Stimulated activated CD8-positive, alpha-beta memory T cell treated with anti-CD3 and anti-CD28 coated beads, Interleukin-15, amount 100 ng/mL, for 24 hours (primary cell): Measurements from ENCODE around the gene MXI1.
A peak's percentile ranks its signal among the peaks of the same experiment; 100 is the strongest.
"Not testable (repeated sequence)": the region's sequence is repeated elsewhere in the genome, so short reads cannot be mapped to it uniquely, and the experiment has no call there.

Experiments
- DNase-seq: peaks from one replicate; pipeline ENCODE4 v3.0.0-alpha.2; 2020; ENCODE audit warnings: low read depth

The MXI1 gene

DNA sequence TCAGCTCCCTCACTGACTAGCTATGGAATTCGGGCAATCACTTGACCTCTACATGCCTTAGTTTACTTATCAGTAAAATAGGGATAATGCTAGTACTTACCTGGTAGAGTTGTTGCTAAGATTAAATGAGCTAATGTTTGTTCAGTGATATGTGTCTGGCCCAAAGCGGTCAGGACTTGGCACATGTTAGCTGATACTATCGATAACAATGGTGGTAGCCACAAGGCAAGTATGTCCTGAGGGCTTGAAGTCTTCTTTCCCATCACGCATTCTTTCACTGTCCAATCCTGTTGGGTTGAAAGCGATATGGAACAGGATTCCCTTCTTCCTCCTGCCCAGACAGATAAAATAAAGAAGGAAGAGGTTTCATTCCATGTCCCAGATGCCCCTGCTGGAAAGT, 25.5 kb upstream of the MXI1 start:
- DNase-seq: no peak

DNA sequence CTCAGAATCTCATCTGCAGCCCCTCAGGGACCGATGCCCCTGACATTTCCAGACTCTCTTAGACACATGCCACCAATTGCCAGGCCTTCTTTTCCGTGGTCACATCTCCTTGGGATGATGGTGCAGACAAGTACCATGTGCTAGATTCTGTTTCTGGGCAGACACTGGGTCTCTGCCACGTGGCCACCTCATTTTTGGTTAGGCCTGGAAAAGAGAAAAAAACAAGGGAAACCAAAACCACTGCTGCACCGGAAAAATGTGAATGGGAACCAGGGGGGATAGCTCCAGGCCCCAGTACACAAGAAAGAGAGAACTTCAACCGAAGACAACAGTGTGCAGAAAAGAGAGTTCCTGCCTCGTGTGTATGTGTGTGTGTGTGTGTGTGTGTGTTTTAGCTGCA, 23.0 kb upstream of the MXI1 start:
- DNase-seq: no peak

DNA sequence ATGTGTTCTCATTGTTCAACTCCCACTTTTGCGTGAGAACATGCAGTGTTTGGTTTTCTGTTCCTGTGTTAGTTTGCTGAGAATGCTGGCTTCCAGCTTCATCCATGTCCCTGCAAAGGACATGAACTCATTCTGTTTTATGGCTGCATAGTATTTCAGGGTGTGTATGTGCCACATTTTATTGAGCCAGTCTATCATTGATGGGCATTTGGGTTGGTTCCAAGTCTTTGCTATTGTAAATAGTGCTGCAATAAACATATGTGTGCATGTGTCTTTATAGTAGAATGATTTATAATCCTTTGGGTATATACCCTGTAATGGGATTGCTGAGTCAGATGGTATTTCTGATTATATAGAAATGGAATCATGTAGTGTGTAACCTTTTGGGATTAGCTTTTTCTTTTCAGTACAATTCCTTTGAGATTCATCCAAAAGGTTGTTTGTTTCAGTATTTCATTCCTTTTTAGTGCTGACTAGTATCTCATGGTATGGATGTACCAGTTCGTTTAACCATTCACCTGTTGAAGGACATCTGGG, 21.7 kb upstream of the MXI1 start:
- DNase-seq: not testable (repeated sequence)

DNA sequence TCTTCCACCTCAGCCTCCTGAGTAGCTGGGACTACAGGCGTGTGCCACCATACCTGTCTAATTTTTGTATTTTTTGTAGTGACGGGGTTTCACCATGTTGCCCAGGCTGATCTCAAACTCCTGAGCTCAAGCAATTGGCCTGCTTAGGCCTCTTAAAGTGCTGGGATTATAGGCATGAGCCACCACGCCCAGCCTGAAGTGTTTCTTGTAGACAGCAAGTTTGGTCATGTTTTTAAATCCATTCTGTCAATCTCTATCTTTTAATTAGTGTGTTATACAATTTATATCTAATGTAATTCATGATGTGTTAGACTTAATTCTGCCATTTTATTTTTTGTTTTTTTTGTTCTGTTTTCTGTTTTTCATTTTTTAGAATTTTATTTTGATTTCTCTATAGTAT, 17.2 kb upstream of the MXI1 start:
- DNase-seq: no peak

DNA sequence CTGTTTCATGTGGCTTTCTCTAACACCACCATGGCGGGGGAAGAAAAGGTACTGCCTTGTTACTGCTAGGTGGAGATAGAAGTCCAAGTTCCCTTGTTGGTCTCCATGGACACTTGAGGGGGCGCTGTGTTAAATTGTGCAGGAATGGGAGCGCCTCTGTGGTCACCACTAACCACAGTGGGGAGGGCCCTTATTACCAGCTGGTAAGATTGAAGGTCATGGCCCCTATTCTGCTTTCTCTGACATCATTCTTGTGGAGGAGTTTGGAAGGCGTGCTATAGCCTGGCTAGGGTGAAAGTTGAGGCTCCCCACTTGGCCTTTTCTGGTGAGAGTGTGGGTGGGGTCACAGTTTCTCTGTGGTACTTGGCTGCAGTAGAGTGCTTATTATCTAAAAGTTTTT, 14.9 kb upstream of the MXI1 start:
- no peak for DNase-seq

DNA sequence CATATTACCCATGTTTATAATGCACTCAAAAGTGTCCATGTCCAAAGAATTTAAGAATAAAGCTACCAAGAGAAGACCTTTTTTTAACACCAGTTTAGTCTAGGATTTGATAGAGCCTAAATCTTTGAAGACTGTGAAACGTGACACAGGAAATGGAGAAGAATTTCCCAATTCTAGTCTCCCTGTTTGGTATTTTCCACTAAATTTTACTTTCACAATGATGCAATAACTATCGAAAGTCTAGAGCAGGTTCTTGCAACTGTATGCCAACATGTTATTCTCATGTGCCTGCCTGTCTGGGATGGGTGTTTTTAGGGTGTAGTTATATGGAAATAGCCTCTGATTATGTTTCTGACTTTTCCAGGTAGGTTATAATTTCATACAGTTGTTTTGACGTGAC, 6.9 kb upstream of the MXI1 start:
- no peak for DNase-seq

DNA sequence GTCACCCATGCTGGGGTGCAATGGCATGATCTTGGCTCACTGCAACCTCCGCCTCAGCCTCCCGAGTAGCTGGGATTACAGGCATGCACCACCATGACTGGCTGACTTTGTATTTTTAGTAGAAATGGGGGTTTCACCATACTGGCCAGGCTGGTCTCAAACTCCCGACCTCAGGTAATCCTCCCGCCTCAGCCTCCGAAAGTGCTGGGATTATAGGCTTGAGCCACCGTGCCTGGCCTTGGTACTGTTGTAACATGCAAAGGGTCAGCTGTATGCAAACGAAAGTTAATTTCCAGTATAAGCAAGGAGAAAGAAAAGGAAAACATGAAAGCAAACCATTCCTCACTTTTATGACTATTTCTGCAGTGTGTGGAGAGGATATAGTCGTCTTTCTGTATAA, 6.4 kb upstream of the MXI1 start:
- DNase-seq: not testable (repeated sequence)

DNA sequence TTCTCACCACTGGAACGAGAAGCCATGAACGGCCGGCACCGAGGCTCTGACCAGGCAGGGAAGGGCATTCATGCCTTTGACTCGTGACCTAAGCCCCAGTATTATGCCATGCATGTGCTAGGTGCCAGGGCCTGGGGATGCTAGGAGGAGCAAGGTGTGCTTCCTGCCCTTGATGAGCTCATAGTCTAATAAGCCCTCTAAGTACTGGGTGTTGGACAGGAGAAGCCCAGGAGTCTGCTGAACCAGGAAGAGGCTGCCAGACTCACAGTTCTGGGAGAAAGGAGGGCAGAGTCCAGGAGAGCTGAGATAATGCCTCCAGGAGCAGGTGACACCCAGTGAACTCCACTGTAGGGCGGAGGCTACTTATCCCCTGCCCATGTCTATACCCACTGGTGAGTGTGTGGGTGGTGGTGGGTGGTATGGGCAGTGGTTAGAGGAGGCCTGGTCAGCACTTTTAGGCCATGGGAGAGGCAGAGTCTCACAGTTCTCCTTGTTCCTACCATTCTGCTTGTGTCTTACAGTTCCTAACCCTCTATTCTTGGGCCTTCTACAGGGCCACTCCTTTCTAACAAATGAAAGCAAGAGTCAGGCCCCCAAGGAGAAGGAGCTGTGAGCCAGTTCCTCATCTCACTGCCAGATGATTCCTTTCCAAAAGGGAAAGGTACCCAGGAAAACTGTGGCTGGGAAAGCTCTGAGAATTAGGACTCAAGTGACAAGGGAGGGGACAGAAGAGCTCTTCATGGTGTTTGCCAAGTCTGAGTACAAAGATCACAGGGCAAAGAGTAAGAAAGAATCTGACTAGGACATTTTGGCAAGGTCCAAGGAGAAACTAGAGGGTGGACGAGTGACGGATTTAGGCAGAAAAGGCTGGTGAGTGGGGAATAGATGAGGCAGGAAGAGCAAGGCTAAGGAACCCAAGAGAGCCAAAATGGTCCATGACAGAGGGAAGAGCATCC, 3.6 kb upstream of the MXI1 start:
- no peak for DNase-seq

DNA sequence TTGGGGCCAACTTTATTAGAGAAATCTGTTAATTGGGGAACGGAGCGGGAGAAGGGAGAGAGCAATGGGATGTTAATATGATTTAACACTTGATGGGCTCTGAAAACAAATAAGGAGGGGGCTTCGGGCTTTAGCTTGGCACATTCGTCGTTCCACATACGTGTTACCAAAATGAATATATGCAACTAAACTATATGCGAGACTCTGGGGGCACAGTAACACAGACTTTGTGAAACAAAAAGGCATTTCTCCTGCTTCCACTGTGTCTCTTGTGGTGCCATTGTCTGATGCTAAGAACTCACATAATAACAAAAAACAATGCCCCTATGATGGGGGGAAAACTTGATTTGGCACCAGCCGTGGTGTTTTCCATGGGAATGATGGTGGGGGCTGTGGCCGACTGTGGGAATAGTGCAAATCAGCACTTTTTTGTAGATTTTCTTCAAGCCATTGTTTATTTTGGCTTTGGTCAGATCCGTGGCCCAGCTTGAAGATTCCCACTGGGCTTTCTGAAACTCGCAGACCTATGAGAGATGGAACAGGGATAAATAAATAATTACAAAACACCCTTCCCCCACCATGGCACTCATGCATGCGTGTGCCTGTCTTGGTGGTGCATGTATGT, 2.2 kb upstream of the MXI1 start:
- no peak for DNase-seq

DNA sequence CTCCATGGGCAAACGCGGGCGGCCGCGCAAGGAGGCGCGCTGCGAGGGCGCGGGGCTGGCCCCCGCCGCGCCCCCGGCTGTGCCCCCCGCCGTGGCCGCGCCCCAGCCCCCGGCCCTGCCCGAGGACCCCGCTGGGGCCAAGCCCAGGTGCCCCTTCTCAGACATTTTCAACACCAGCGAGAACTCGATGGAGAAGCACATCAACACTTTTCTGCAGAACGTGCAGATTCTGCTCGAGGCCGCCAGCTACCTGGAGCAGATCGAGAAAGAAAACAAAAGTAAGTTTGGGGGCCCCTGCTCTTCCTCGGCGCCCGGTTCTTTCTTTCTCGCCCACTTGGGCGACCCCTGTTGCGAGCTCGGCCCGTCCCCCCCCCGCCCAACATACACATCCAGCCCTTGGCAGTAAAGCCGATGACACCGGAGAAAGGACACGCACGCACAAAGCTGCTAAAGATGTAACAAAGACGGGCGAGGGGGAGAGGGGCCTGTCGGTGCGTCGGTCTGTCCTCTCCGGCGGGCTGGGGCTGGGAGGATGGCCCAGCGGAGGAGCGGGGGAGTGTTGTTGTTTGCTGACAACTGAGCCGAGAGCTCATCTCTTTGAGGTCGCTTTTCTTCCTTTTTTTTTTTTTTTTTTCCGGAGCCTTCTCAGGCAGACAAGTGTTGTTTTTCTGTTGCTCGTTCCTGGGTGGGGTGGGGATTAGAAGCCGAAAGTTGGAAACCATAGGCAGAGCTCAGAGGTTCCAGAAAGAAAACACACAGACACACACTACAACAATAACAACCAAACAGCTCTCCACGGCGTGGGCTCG, 604 bp downstream of the MXI1 start:
- DNase-seq: no peak

DNA sequence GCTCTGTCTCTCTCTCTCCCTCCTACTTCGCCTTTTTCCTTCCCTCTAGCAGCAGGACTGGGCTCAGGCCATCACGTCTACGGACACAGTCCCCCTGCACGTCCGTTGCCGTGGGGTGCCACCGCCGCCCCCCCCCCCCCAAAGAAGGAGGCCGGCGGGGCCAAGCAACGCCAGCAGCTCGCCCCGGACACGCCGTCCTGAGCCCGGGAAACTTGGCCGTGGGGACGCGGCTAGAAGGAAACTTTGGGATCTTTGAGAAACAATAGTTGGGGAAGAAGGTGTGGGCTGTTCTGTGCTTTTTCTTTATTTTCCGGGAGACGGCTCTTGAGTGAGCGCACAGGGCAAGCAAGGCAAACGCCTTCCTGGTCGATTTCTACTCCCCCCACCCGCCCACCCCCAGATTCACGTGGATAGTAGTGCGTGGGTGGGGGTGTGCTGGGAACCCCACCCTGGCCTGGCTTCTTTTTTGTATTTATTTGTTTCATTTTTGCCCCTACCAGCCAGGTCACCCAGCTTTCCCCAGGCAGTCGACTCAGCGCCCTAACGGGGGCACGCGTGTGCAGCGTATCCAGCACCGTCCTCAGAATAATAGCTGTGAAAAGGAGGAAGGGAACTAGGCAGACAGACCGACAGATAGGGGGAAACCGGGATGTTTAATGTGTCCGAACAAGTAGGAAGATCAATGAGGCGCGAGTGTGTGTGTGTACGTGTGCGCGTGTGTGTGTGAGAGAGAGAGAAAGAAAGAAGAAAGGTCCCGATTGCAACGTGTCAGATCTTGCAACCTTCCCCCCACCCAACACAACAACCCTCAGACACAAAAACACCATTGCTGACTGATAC, 1.4 kb downstream of the MXI1 start:
- no peak for DNase-seq

DNA sequence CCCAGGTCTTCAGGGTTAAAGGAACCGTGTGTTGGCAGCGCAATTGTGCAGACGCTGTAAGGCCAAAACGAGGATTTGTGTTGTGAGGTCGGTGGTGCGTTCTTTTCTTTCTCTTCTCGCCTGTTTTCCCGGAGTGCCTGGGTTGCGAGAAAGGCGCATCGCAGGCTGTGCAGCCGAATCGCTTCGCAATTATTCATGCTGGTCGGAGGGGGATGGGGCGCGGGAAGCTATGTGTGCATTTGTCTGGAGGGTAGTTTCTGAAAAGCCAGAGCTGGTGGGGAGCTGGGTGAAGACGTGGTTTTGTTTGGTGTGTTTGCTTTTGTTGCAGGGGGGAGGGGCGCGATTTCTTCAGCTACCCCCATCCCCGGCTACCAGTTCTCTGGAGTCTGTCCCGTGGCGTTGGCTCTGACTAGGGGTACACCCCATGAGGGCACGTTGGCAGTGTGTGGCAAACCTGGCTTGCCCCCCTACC, 2.1 kb downstream of the MXI1 start:
- no peak for DNase-seq

DNA sequence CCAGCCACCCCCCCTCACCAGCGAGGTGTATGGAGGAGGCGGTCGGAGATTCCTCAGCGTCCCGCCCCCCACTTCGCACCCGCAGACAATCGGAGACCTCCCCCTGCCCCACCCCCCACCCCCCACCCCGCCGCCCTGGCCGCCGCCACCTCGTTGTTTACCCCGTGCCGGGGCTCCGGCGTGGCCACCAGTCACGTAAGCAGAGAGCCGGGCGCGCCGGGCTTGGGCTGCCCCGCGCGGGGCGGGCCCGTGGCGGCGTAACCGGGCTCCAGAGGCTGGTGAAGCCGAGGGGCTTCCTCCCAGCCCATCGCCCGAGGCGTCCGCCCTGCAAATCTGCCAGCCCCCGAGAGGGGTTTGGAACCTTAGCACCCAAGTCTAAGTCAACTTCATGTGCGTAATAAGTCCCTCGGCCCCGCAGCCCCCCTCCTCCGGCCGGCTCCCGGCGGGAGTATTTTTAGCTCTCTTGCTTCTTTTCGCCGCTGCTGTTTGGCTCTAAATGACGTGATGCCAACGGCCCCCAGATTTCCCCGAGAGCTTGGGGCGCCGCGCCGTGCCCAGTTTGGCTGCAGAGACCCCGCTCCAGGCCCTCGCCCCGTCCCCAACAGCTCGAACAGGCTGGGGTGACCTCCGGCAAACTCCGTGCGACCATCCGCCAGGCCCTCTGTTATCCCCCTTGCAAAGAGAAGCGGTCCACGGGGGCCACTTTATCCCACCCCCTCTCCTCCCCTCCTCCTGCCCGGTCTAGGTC, 2.7 kb downstream of the MXI1 start:
- DNase-seq: no peak

DNA sequence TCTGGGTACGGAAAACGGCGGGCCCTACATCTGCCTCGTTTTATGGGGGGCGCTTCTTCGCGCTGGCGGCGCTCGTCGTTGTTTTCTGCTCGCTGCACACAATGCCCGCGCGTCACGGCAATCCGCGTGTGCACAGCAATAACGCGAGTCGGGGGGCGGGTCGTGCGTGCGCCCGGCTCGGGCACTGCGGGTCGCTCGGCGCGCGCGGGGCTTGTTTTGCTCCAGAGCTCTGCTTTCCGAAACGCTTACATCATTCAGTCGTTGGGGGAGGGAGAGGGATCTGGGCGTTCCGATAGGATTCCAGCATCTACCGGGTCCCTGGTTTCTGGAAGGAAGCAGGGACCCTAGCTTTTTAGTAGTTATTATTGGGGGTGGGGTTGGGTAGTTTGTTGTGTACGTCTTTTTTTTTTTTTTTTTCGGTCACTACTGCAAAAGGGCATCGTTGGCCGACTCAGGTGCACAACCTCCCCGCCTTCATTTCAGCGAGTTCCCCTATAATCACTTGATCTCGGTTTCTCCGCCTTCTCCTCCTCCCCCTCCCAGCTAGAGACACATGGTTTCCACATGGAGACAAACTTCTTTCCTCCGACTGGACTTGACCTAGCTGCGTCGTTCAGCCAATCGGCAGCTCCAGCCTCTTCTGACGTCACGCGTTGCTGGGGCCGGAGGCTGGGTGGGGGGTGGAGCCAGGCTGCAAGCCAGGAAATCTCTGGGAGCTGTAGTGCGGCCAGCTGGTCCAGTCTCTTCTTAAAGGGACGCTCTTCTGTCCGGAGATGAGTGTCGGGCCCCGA, 3.5 kb downstream of the MXI1 start:
- DNase-seq: peak; percentile 81

DNA sequence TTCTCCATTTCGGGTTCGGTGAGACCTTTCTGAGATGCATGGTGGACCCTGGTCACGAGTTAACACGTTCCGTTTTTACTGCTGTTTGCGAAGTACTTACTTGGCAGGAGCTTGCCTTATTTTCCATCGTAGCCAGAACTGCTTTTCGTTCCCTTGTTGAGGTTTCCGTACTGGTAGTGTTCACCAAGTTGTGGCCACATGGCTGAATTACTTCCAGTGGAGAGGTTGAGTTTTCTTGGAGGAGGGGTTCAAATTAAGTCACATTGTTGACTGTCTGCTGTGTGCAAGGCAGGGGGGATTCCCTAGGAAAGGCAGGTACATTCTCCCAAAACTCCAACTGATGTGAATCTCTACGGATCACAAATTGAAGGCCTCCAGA, 4.0 kb downstream of the MXI1 start:
- no peak for DNase-seq

DNA sequence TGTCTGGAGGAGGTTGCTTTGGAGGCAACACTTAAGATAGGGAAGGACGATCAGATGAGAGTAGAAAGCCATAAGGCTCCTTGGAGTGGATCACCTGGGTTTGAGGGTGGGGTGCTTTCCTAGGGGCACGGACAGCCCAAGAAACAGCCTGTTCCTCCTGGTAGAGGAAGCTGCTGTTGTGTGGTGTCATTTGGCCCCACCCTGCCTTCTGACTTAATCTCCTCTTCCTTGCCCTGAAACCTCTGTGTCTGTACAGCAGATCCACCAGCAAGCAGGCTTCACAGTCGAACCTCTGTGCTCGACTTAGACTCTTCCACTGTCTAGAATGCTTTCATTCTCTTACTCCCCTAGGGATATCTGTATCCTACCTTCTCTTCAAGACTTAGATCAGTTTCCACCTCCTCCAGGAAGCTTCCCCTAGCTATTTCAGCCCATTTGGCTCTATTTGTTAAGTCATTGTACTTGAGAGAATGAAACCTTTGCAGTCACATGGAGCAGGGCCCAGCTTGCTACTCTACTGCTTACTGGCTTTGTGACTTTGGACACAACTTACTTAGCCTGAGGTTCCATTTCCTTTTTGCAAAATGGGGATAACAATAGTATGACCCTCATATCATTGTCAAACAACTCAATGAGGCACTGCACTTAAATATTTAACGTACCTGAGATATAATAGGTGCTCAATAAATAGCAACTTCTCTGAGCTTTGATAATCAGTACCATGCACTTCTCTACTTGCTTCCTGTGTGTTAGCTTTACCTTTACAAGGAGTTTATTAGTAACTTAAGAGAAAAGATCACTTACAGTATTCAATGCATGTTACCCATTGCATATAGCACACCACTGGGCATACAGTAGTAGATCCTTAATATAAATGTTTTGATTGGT, 5.0 kb downstream of the MXI1 start:
- no peak for DNase-seq

DNA sequence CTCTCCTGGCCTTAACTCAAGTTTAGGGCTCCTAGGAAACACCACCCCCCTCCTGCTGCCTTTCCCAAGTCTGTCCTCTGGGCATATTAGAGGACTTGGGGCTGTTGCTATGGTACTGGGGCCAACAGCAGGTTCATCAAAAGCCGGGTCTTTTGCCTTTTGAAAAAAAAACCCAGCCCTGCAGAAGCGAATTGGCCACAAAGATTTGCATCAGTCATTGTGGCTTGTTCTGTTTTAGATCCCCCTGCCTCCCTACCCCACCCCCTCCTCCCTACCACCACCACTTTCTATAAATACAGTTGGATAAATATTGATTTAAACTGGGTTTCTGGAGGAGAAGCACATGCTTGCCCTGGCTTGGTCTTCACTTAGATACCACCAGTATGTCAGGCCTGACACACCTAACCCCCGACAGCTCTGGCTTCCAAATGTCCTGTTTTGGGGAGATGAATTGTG, 7.0 kb downstream of the MXI1 start:
- DNase-seq: no peak

DNA sequence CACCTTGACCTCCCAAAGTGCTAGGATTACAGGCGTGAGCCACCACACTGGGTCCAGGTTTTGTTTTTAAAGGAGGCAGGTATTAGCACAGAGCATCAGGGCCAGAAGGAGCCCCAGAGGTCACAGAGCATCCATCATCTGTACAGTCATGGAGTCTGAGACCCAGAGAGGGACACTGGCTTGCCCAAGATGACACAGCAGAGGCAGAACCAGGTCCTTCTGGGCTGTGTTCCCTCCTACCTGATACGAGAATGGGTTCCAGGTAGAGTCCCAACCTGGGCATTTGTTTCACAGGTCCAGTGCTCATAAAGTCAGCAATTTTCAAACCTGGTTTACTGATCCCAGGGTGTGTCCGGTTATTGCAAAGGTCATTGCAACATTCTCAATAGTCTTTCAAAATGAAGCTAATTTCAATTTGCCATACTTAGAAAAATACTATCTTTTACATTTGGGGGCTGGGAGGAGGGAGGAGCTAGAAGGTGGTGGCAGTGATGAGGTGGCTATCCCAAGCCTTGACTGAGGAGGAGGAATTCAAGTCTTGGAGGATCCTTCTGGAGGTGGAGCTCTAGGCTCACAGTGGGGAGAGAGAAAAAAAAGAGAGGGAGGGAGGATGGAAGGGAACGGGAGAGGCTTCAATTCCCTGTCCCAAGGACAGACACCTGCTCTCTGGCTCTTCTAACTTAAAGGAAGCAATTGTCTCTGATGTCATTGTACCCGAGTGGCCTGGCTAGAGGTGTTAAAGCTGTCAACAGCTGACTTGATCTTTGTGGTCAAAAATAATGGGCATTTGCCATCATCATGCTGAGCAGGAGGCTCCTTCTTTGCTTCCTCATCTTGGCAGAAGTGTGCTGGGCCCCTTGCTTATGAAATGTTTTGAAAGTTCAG, 8.1 kb downstream of the MXI1 start:
- no peak for DNase-seq
